WERI-Rb-1 (cell line): Measurements from ENCODE around the gene DHRSX.

Source experiments
- DNase-seq: peaks from one replicate; pipeline ENCODE4 v3.0.0-alpha.2; 2020
- H3K27ac ChIP-seq: fragments of 250-450 bp; sonication (Bioruptor Pico); 2 replicates; pipeline ENCODE4 v1.5.1; 2020; ENCODE audit warnings: mild to moderate bottlenecking, moderate library complexity
- H3K27me3 ChIP-seq: fragments of 250-450 bp; sonication (Bioruptor Pico); 2 replicates; pipeline ENCODE4 v1.5.1; 2021; ENCODE audit warnings: mild to moderate bottlenecking, low read depth, moderate library complexity; ENCODE audit not compliant: insufficient read depth, severe bottlenecking
- H3K36me3 ChIP-seq: fragments of 250-450 bp; sonication (Bioruptor Pico); 2 replicates; pipeline ENCODE4 v1.5.1; 2020; ENCODE audit warnings: mild to moderate bottlenecking, moderate library complexity
- H3K4me3 ChIP-seq: 2 replicates; pipeline ENCODE4 v1.5.1; 2011; ENCODE audit warnings: low read depth, mild to moderate bottlenecking, control low read depth, low read length
- H3K9me3 ChIP-seq: fragments of 250-450 bp; sonication (Bioruptor Pico); 2 replicates; pipeline ENCODE4 v1.5.1; 2021; ENCODE audit warnings: mild to moderate bottlenecking, moderate library complexity; ENCODE audit not compliant: severe bottlenecking
- CTCF ChIP-seq: IDR thresholded peaks from 2 replicates; pipeline ENCODE4 v1.5.1; 2011; ENCODE audit warnings: low read depth, mild to moderate bottlenecking, control low read depth, inconsistent platforms, low read length

The DHRSX gene

GRCh38 chrX:2409796-2410195 is 91.0 kb downstream of the DHRSX start:
- no peaks in the 10 kb centered on the region for H3K27me3 ChIP-seq
- no peak overlapping the region for H3K27ac ChIP-seq
- H3K9me3 ChIP-seq, result peaks cover 7% of the 10 kb centered on the region
- TF ChIP-seq CTCF, result no peak
- H3K4me3 ChIP-seq, result no peak overlapping the region
- peaks cover 18% of the 10 kb centered on the region for H3K36me3 ChIP-seq
- no peak for DNase-seq

GRCh38 chrX:2408856-2409255 is 91.9 kb downstream of the DHRSX start:
- Histone ChIP-seq H3K36me3 (peaks cover 18% of the 10 kb centered on the region), H3K4me3 (no peak overlapping the region), H3K9me3 (peaks cover 7% of the 10 kb centered on the region), H3K27me3 (no peaks in the 10 kb centered on the region), H3K27ac (no peak overlapping the region)
- TF ChIP-seq CTCF, result no peak
- no peak for DNase-seq

GRCh38 chrX:2406891-2407518 is 93.8 kb downstream of the DHRSX start:
- DNase-seq, result no peak
- H3K9me3 ChIP-seq, result peaks cover 7% of the 10 kb centered on the region
- no peaks in the 10 kb centered on the region for H3K27me3 ChIP-seq
- H3K4me3 ChIP-seq, result no peak overlapping the region
- no peak overlapping the region for H3K27ac ChIP-seq
- no peak for TF ChIP-seq CTCF
- peaks cover 18% of the 10 kb centered on the region for H3K36me3 ChIP-seq

- Histone ChIP-seq H3K4me3 (no peak overlapping the region), H3K27me3 (no peaks in the 10 kb centered on the region), H3K36me3 (peaks cover 21% of the 10 kb centered on the region), H3K9me3 (peaks cover 7% of the 10 kb centered on the region), H3K27ac (no peak overlapping the region; the same call in 1 of the 2 replicates)
- no peak for TF ChIP-seq CTCF
- DNase-seq, result no peak
Measured at GRCh38 chrX:2404776-2405175, 96.0 kb downstream of the DHRSX start.

- Histone ChIP-seq H3K4me3 (no peak overlapping the region), H3K36me3 (peaks cover 12% of the 10 kb centered on the region), H3K9me3 (peaks cover 7% of the 10 kb centered on the region), H3K27me3 (no peaks in the 10 kb centered on the region), H3K27ac (no peak overlapping the region)
- TF ChIP-seq CTCF, result no peak
- no peak for DNase-seq
Measured at GRCh38 chrX:2402361-2402690, 98.5 kb downstream of the DHRSX start.
